Measurements from ENCODE around the gene UGT8.
"Not testable (repeated sequence)": the region's sequence is repeated elsewhere in the genome, so short reads cannot be mapped to it uniquely, and the experiment has no call there.

The UGT8 gene

DNA sequence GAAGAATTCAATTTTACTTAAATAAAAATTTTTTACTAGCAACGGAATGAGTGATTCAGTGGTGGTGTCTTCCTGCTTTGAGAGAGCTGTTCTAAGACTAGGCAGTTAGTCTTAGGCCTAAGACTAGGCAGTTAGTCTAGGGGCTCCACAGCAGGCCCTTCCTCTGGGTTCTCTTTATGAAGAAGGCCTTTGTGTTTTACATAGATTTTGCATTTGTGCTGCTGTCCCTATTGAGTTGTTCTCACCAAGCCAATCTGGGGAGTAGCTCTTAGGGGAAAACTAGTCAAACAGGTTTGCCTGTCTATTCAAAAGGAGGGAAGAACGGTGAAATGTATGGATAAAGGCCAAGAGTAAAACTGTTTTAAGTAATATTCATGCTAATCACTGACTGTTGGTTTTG, 7.6 kb downstream of the UGT8 start:
- DNase-seq (ENCODE audit: low spot score), result no peak

DNA sequence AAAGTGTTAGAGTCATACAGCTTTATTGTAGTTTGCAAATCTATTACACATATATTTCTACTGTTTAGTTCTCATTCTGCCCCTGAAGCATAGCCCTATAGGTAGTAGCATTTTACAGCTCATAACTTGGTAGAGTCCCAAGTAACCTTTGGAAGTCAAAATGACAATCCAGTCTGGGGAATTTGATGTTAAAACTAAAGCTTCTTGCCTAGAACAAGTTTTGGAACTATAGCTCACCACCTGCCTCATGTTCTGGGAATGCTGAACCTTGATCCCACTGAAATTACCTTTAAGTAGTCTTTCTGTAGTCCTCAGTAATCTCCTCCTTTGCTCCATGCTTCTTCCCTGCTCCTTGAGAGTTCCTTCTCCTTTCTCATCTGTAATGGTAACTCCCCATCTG, 8.4 kb downstream of the UGT8 start:
- DNase-seq (ENCODE audit: low spot score), result no peak

- DNase-seq (ENCODE audit: low spot score), result no peak
Observed at GRCh38 chr4:114613560-114613959, 15.0 kb downstream of the UGT8 start.

- no peak for DNase-seq (ENCODE audit: low spot score)
Observed at GRCh38 chr4:114615435-114615834, 16.8 kb downstream of the UGT8 start.

GRCh38 chr4:114616036-114616435, 17.4 kb downstream of the UGT8 start:
- DNase-seq (ENCODE audit: low spot score), result not testable (repeated sequence)

DNA sequence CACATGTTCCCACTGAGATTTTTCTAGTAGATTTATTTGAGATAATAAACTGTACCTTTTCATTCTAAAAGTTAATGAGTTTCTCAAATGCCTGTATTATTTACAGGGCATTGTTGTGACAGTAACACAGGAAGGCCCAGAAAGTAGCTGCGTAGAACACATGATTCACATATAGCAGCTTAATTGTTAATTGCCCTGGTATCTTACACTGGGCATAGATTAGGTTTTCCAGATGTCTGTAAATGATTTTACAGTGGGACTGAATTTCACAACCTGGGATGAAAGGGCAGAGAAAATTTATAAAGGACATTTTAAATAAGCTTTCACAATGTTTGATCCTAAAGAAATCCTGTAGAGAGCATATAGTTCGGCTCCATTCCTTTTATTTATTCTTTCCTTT, 27.6 kb downstream of the UGT8 start:
- no peak for DNase-seq (ENCODE audit: low spot score)

GRCh38 chr4:114636192-114636935, 37.8 kb downstream of the UGT8 start:
- DNase-seq (ENCODE audit: low spot score), result no peak

DNA sequence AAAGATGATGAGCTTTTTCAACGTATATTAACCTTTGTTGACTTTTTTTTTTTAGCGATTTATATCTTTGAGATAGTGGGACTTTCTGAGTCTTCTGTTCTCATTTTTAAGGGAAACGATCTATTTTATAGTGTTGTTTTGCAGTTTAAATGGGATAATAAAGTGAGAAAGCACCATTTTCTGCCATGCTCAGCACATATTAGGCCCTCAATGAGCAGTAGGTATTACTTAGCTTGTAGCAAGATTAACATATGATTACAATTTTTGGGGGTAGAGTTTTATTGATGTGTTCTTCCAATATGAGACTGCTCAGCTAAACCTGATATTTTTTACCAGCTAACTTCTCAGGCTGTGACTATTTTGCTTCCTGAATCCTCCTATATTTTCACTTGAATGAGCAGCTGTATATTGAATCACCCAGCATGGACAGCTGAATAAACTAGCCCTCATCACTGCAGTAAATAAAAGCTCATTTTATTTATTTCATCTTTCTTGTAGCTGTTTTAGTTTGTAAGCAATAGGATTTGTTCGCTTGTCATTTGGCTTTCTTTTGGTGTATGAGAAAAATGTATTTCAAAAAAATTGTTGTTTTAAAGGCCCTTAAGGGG, 43.7 kb downstream of the UGT8 start:
- DNase-seq (ENCODE audit: low spot score), result no peak

- no peak for DNase-seq (ENCODE audit: low spot score)
Observed at GRCh38 chr4:114649908-114650307, 51.3 kb downstream of the UGT8 start.

DNA sequence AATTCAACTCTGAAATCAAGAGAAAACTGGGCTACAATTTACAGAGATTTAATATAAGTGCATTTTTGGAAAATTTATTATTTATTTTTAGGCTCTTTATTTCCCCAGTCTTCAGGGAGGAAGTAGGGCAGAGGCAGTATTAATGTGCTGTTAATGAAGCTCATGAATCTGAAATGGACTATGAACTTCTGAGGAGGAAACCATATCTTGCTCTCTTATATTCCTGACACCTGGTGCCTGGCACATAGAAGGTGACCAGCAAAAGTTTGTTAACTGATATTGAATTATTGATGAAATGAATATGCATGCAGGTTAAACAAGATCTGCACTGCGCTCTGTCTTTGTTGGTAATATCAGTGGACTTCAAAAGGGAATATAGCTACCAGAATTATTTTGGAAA, 55.1 kb downstream of the UGT8 start:
- no peak for DNase-seq (ENCODE audit: low spot score)

- DNase-seq (ENCODE audit: low spot score), result no peak
Observed at GRCh38 chr4:114654592-114654991, 56.0 kb downstream of the UGT8 start.

DNA sequence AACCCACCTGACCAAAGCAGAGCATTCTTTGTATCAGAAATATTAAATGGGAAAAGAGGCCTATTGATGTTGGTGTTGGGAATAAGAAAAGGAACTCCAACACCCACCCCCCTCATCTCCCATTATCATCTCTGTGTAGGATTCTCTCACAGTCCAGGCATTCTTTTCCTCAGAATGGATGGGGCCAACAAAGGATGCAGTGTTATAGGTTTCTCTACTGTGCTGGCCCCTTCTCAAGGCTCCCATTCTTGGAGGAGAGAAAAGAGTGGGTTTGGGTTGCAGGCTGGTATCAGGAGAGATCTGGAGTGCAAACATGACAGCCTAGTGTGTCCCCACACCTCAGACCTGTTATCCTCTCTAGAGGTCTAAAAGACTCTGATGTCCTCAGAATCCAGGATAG, 59.6 kb downstream of the UGT8 start:
- DNase-seq (ENCODE audit: low spot score), result no peak

DNA sequence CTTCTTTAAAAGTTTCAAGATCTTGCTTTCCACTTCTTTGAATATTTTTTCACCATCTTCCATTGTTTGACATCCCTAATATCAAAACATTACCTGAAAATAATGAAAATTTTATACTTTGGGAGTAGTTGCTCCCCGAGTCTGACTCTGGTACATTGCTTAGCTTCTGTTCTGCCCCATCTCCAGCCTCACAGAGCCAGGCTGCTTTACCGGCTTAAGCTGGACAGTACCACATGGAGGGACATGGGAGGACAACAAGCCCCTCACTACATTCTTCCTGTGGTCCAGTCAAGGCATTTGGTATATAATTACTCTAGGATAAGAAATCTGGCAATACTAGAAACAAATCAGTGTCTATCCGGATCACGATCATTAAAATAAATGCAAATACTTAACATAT, 60.2 kb downstream of the UGT8 start:
- DNase-seq (ENCODE audit: low spot score), result no peak

DNA sequence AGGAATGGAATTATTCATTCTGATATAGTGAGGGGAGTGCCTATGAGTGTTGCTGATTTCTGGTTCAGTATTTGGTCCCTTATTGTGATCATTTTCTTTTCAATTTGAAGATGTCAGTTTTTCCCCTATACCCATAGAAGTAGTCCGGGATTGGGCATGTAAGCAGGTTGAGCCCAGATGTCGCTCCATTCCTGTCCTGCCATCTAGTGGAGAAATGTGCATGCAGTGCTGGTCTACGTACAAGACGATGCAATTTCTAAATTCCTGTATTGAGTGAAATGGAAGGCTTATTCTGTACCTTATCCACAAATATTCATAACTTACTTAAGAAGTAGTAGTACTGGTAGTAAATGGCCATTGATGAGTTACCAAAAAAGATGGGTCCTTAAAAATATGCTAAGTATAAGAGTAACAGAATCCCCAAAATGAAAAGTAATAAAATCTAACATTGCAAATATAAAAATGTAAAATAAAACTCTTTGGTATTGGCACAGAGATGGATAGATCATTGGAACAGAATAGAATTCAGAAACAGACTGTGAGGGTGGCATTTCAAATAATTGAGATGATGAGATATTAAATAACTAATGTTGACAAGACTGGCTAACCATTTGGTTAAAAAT, 60.9 kb downstream of the UGT8 start:
- peak; percentile 34 for DNase-seq (ENCODE audit: low spot score)

- DNase-seq (ENCODE audit: low spot score), result no peak
Observed at GRCh38 chr4:114663083-114663482, 64.5 kb downstream of the UGT8 start.

DNA sequence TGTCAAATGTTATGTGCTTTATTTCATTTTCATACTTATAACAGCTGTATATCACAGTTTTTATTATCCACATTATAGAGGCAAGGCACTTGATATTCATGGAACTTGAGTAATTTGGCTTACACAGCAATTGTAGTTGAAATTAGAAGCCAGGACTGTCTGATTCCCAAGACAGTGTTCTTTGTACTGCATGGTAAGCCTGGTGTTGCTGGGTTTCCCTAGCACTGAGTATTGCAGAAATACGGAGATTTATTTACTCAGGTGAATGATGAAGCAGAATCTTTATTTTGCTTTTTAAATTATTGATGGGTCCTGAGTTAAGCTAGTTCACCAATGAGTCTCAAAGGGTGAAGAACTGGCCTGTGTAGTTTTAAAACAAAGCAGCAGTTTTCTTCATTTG, 70.0 kb downstream of the UGT8 start:
- no peak for DNase-seq (ENCODE audit: low spot score)

GRCh38 chr4:114670733-114671132, 72.1 kb downstream of the UGT8 start:
- not testable (repeated sequence) for DNase-seq (ENCODE audit: low spot score)

DNA sequence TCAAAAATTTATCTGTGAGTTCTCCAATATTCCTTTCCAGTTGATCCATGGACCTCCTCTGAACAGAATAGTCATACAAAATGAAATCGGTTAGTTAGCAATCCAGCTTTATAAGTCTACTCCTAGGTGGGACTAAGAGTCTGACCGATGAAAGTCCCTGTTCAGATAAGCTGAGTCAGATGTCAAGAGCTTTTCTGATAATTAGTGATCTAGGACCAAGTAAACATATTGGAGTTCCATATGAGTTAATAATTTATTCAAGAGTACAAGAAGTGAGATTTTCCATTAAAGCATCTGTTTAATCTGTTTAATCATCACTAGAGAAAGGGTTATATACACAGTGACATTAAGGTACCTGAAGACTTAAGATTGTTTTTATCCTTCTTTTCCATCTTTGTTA, 74.7 kb downstream of the UGT8 start:
- DNase-seq (ENCODE audit: low spot score), result no peak

DNA sequence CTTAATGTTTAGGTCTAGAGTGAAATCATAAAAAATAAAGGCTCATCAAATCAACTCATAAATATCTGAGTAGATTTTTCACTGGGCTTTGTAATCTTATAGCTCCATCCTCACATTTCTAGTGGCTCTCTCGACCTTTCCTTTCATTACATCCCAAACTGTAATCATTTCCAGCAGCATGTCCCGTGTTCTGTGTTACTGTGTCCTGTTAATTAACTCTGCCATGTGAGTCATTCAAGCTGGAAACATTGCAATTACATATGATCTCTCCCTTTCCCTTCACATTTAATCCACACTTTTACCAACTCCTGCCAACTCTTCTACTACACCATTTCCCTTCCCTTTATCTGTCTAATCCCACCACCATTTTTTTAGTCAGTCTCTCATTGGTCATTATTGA, 75.5 kb downstream of the UGT8 start:
- no peak for DNase-seq (ENCODE audit: low spot score)

- no peak for DNase-seq (ENCODE audit: low spot score)
Observed at GRCh38 chr4:114677346-114677979, 78.9 kb downstream of the UGT8 start.

- DNase-seq (ENCODE audit: low spot score), result no peak
Observed at GRCh38 chr4:114684462-114684861, 85.9 kb downstream of the UGT8 start.

- DNase-seq (ENCODE audit: low spot score), result no peak
Observed at GRCh38 chr4:114688059-114688458, 89.5 kb downstream of the UGT8 start.

GRCh38 chr4:114690571-114690970, 92.0 kb downstream of the UGT8 start:
- DNase-seq (ENCODE audit: low spot score), result no peak

All from kidney capillary endothelial cell (primary cell).